SKM-1 (cell line): ENCODE measurements around the gene DDIAS.
"Not testable (repeated sequence)": the region's sequence is repeated elsewhere in the genome, so short reads cannot be mapped to it uniquely, and the experiment has no call there.

ENCODE experiments used
- DNase-seq: peaks from one replicate; lab custom pipeline; 2025; ENCODE audit not compliant: unreplicated experiment; lab: John Stamatoyannopoulos, UW

The DDIAS gene

GRCh38 chr11:82962021-82962420 is 60.5 kb downstream of the DDIAS start:
- not testable (repeated sequence) for DNase-seq

GRCh38 chr11:82967381-82967780 is 65.8 kb downstream of the DDIAS start:
- DNase-seq = no peak

GRCh38 chr11:82969811-82970210 is 68.3 kb downstream of the DDIAS start:
- DNase-seq = no peak

- DNase-seq = not testable (repeated sequence)
These were observed 69.1 kb downstream of the DDIAS start for GRCh38 chr11:82970507-82971083.

GRCh38 chr11:82971519-82971946 is 70.0 kb downstream of the DDIAS start:
- DNase-seq = not testable (repeated sequence)

GRCh38 chr11:82972103-82972502 is 70.6 kb downstream of the DDIAS start:
- DNase-seq = no peak

GRCh38 chr11:82974135-82974534 is 72.6 kb downstream of the DDIAS start:
- DNase-seq = no peak

- no peak for DNase-seq
These were observed 73.3 kb downstream of the DDIAS start for GRCh38 chr11:82974851-82975250.

GRCh38 chr11:82975882-82976281 is 74.3 kb downstream of the DDIAS start:
- DNase-seq = no peak

- no peak for DNase-seq
These were observed 75.2 kb downstream of the DDIAS start for GRCh38 chr11:82976786-82977185.

- no peak for DNase-seq
These were observed 77.0 kb downstream of the DDIAS start for GRCh38 chr11:82978422-82979099.

GRCh38 chr11:82979824-82980223 is 78.3 kb downstream of the DDIAS start:
- DNase-seq = no peak

GRCh38 chr11:82980292-82980691 is 78.8 kb downstream of the DDIAS start:
- no peak for DNase-seq

- no peak for DNase-seq
These were observed 79.4 kb downstream of the DDIAS start for GRCh38 chr11:82980947-82981346.

- DNase-seq = no peak
These were observed 80.3 kb downstream of the DDIAS start for GRCh38 chr11:82981852-82982251.
